Measurements from ENCODE around the gene GABRG3. TPM values are rescaled to one million over a fixed set of nuclear protein-coding genes. Genes with fewer than 3 reads are reported as not detected.

Gene GABRG3
- total RNA-seq, 1 experiment from 2014 or later, result 0.15 TPM

DNA sequence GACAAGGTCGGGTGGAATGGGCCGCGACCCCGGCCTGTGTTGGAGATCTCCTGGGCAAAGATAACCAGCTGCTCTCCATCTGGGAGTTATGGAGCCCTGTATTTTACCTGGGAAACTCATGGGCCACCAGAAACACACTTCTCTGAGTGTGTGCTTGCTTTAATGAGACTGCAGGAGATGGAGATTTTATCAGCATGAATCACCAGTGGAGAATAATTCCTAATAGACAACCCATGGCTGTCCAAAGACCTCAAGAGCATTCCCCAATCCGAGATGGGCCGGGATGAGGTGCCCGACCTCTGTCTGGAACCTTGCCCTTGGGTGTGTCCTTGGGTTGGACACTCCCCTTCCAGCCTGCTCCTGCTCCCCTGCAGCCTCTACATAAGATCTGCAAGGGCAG is 389.3 kb downstream of the GABRG3 start:
- no peak overlapping the region for H3K4me2 ChIP-seq (ENCODE audit: insufficient read depth, insufficient read length, low read length)
- no peak overlapping the region for H3T11ph ChIP-seq (ENCODE audit: low read length)
- WGBS (ENCODE audit: extremely low coverage, insufficient read length, low lambda C conversion rate), result no CpG with 5 or more reads among the region's 7 CpGs
- Mint-ChIP-seq H3K27ac (no peak overlapping the region), H3K27me3 (ENCODE audit: low read depth) (peaks cover 5% of the 10 kb centered on the region), H3K36me3 (ENCODE audit: insufficient read depth in 1 of 3, low read depth in 3 of 3) (no peaks in the 10 kb centered on the region), H3K9me3 (no peaks in the 10 kb centered on the region; a peak in 1 of 5 replicates), H3K4me1 (peaks cover 7 to 8% of the 10 kb centered on the region in 2 experiments), H3K4me3 (no peak overlapping the region)
- H3K79me2 ChIP-seq (ENCODE audit: insufficient read depth, low read length), result no peaks in the 10 kb centered on the region
- no peaks in the 10 kb centered on the region for H3K79me1 ChIP-seq (ENCODE audit: insufficient read depth, low read depth, low read length, poor library complexity, severe bottlenecking)
- no peak overlapping the region for H2BK12ac ChIP-seq (ENCODE audit: insufficient read length, low read depth, low read length)
- DNase-seq, result no peak
- H3K56ac ChIP-seq (ENCODE audit: insufficient read length, low read depth, low read length), result no peak overlapping the region
- H4K20me1 ChIP-seq (ENCODE audit: control insufficient read depth, insufficient read depth, insufficient read length), result no peaks in the 10 kb centered on the region
- no peak overlapping the region for H2BK15ac ChIP-seq (ENCODE audit: low read depth, low read length)
- H2BK120ac ChIP-seq (ENCODE audit: low read depth, low read length, poor library complexity, severe bottlenecking), result no peak overlapping the region
- H4K8ac ChIP-seq (replicated peaks; ENCODE audit: insufficient read length, low read depth, low read length), result no peak overlapping the region
- no peaks in the 10 kb centered on the region for H3K9me3 ChIP-seq (ENCODE audit: control insufficient read depth, low read depth, low read length)
- H3K27me3 ChIP-seq (ENCODE audit: insufficient read depth, low read length), result no peaks in the 10 kb centered on the region
- H4K5ac ChIP-seq (ENCODE audit: insufficient read length, low read depth, low read length), result no peak overlapping the region
- no peaks in the 10 kb centered on the region for H3K23me2 ChIP-seq (ENCODE audit: insufficient read length, low read depth, low read length, poor library complexity, severe bottlenecking)
- H3K27ac ChIP-seq (ENCODE audit: insufficient read length, low read depth, low read length), result no peak overlapping the region
- H4K91ac ChIP-seq (ENCODE audit: insufficient read length, low read depth, low read length), result no peak overlapping the region
- no peak overlapping the region for H2AK5ac ChIP-seq (ENCODE audit: insufficient read length, low read length)
- TF ChIP-seq, protein P1, sequence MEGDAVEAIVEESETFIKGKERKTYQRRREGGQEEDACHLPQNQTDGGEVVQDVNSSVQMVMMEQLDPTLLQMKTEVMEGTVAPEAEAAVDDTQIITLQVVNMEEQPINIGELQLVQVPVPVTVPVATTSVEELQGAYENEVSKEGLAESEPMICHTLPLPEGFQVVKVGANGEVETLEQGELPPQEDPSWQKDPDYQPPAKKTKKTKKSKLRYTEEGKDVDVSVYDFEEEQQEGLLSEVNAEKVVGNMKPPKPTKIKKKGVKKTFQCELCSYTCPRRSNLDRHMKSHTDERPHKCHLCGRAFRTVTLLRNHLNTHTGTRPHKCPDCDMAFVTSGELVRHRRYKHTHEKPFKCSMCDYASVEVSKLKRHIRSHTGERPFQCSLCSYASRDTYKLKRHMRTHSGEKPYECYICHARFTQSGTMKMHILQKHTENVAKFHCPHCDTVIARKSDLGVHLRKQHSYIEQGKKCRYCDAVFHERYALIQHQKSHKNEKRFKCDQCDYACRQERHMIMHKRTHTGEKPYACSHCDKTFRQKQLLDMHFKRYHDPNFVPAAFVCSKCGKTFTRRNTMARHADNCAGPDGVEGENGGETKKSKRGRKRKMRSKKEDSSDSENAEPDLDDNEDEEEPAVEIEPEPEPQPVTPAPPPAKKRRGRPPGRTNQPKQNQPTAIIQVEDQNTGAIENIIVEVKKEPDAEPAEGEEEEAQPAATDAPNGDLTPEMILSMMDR (conservative IDR thresholded peaks at IDR 0.05), result no peak
- H3K4ac ChIP-seq (ENCODE audit: low read depth, low read length), result no peak overlapping the region
- H2AFZ ChIP-seq (ENCODE audit: low read length), result no peak overlapping the region
- no peak overlapping the region for H3K18ac ChIP-seq (ENCODE audit: insufficient read length, low read depth, low read length)
- no peak overlapping the region for H2BK20ac ChIP-seq (ENCODE audit: low read depth, low read length, poor library complexity, severe bottlenecking)
- no peak overlapping the region for H3K23ac ChIP-seq (ENCODE audit: insufficient read length, low read depth, low read length)
- H3K9ac ChIP-seq (ENCODE audit: extremely low read depth, insufficient read length, low read length), result no peak overlapping the region
- no peak overlapping the region for H2BK5ac ChIP-seq (ENCODE audit: insufficient read length, low read length)
- H3K14ac ChIP-seq (ENCODE audit: insufficient read depth, low read length), result no peak overlapping the region
- H3K4me1 ChIP-seq (ENCODE audit: insufficient read depth, low read length), result no peaks in the 10 kb centered on the region
